Smooth muscle cell of the coronary artery (primary cell): ENCODE measurements around the gene GTPBP8. TPM values are rescaled to one million over a fixed set of nuclear protein-coding genes. Genes with fewer than 3 reads are reported as not detected.

ENCODE experiments used
- total RNA-seq: library from RNA; depleted of rRNA; stranded (reverse); fragments of >200 nt; gene quantifications from 2 replicates; pipeline ENCODE4 v1.2.3, GENCODE V29; 2014; ENCODE audit warnings: low replicate concordance

Gene GTPBP8
- total RNA-seq = 12.2 and 37.7 TPM in 2 replicates

DNA sequence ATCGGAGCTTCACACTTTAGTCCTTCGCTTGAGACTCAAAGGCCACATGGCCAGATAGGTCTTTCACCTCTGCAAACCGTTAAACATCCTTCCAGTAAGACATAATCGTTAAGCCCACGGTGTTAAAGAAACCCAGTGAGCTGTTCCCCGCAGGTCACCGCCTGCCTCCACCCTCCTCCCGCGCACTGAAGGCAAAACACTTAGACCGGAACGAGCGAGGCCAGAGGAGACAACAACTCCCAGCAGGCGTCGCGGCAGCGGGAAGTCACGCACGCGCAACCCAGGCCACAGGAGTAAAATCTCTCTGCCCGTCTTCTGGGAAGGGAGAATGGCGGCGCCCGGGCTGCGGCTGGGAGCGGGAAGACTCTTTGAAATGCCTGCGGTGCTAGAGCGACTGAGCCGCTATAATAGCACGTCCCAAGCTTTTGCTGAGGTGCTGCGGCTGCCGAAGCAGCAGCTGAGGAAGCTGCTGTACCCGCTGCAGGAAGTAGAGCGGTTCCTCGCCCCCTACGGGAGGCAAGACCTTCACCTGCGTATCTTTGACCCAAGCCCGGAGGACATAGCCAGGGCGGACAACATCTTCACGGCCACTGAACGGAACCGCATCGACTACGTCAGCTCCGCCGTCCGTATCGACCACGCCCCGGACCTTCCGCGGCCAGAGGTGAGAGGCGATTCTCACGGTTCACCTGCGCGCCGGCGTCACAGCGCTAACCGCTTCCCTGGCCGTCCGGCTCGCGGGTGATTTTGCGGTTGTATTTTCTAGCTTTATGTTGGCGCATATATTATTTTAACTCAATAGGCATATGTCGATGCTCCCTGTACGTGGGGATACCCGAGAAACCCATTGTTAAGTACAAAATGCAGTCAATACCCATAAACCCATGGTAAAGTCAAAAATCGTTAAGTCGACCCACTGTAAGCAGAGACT lies at the start of gene GTPBP8:
Gene GTPBP8 (plus strand): TSS at position 313 of the 931 bp plus-strand sequence. CDS start 16 bp downstream, at position 329.

DNA sequence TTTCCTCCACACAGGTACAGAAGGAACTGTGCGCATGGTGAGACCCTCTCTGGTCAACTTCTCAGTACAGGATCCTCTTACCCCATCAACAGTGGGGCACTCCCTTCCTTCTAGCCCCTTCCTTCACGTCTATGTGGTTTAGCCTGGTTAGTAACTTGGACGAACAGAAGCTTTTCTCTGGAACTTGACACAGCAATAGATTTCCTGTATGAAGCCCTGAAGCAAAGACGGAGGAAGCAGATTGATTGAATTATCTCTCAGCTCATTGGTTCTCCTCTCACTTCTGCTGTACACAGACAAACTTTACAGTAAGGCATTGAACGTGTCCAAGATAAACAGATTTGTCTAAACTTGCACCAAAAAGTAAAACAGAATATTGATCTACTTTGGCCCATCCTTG lies 15.9 kb upstream of the GTPBP8 start, which contains the start of gene CD200R1:
Gene CD200R1 (minus strand): TSS at position 210 of the 400 bp plus-strand sequence. CDS start 246 bp downstream, outside the sequence.

Other genes with a start within 250 kb of the GTPBP8 start
- not detected in 2 replicates for gene CD200R1L, start 144.1 kb upstream of the GTPBP8 start, total RNA-seq
- gene CD200R1, start 15.9 kb upstream of the GTPBP8 start, total RNA-seq = 0.08 TPM in 1 of 2 replicates, not detected in the other
- 0.38 and 19.7 TPM in 2 replicates for gene BOC, start 220.6 kb downstream of the GTPBP8 start, total RNA-seq